Endothelial cell of umbilical vein (primary cell): ENCODE measurements around the gene S100P. TPM values are rescaled to one million over a fixed set of nuclear protein-coding genes. Genes with fewer than 3 reads are reported as not detected.

Experiments used
- BruUV-seq: library from RNA; stranded (reverse); fragments of 400-500 nt; replicated peaks from 2 replicates; lab custom pipeline; 2021; lab: Mats Ljungman, UMichigan
- CTCF ChIA-PET: fragments of 300-600, 350-600 bp; sonication (Branson Sonifier 250); formaldehyde crosslinking; loops from one replicate; lab custom pipeline; 2021; ENCODE audit warnings: antibody characterized with exemption, inconsistent platforms; lab: Charles Lee
- POLR2A ChIA-PET: fragments of 300-600, 350-600 bp; sonication (Branson Sonifier 250); formaldehyde crosslinking; loops from one replicate; lab custom pipeline; 2021; ENCODE audit warnings: antibody characterized with exemption, inconsistent platforms; lab: Charles Lee
- DNase-seq: peaks from one replicate; pipeline ENCODE4 v3.0.0-alpha.2; 2011; ENCODE audit warnings: low read depth, low spot score
- FAIRE-seq: peaks from 2 replicates; lab custom pipeline; 2011; peaks lifted over from hg19 to GRCh38; lab: Jason Lieb, UNC
- H2AFZ ChIP-seq: 2 replicates; pipeline ENCODE4 v1.6.0; 2012; ENCODE audit warnings: low read depth, low read length, control low read depth, inconsistent platforms
- H3K27ac ChIP-seq: 2 replicates; pipeline ENCODE4 v1.5.1; 2011; ENCODE audit warnings: low read depth, mild to moderate bottlenecking, control low read depth, low read length, moderate library complexity; ENCODE audit not compliant: insufficient read depth
- H3K27me3 ChIP-seq, 2 experiments: 2 replicates each; pipeline versions ENCODE4 v1.6.0 to v1.6.1; 2011; ENCODE audit warnings: low read length in 2 of 2, mixed read lengths in 1 of 2; ENCODE audit not compliant: control insufficient read depth in 2 of 2, insufficient read depth in 2 of 2
- H3K36me3 ChIP-seq, 2 experiments: 2 replicates in 1 of 2; 3 replicates in 1 of 2; pipeline ENCODE4 v1.5.1; 2011; ENCODE audit warnings: low read length in 2 of 2, mild to moderate bottlenecking in 1 of 2, moderate library complexity in 1 of 2; ENCODE audit not compliant: control insufficient read depth in 2 of 2, insufficient read depth in 2 of 2; ENCODE audit errors: extremely low read depth in 1 of 2
- H3K4me1 ChIP-seq: 3 replicates; pipeline ENCODE4 v1.5.1; 2011; ENCODE audit warnings: mild to moderate bottlenecking, low read length; ENCODE audit not compliant: control insufficient read depth, insufficient read depth; ENCODE audit errors: extremely low read depth
- H3K4me2 ChIP-seq: 2 replicates; pipeline ENCODE4 v1.6.1; 2011; ENCODE audit warnings: low read length, control low read depth, mixed read lengths; ENCODE audit not compliant: insufficient read depth
- H3K4me3 ChIP-seq, 3 experiments: fragments of 200-600 bp in 1 of 3; sonication (generic), shearing (Covaris generic) in 1 of 3; replicated peaks in 1 of 3; 2 replicates each; pipeline ENCODE4 v1.5.1; 2011 to 2016; ENCODE audit warnings: control low read depth in 3 of 3, low read length in 3 of 3, mild to moderate bottlenecking in 2 of 3, inconsistent platforms in 1 of 3, low read depth in 1 of 3, moderate library complexity in 1 of 3; ENCODE audit not compliant: insufficient read depth in 1 of 3
- H3K79me2 ChIP-seq: 2 replicates; pipeline ENCODE4 v1.6.0; 2012; ENCODE audit warnings: low read length, inconsistent platforms; ENCODE audit not compliant: control insufficient read depth, insufficient read depth
- H3K9ac ChIP-seq: replicated peaks from 2 replicates; pipeline ENCODE3; 2011; ENCODE audit warnings: low read length, control low read depth; ENCODE audit not compliant: insufficient read depth; ENCODE audit errors: extremely low read depth
- H3K9me1 ChIP-seq: replicated peaks from 3 replicates; pipeline ENCODE4 v1.6.0; 2011; ENCODE audit warnings: mild to moderate bottlenecking, low read length; ENCODE audit not compliant: control insufficient read depth, insufficient read depth; ENCODE audit errors: extremely low read depth
- H3K9me3 ChIP-seq: replicated peaks from 2 replicates; pipeline ENCODE4 v1.5.1; 2012; ENCODE audit warnings: low read length, inconsistent platforms; ENCODE audit not compliant: control insufficient read depth, insufficient read depth
- H4K20me1 ChIP-seq: replicated peaks from 2 replicates; pipeline ENCODE3; 2011; ENCODE audit warnings: mild to moderate bottlenecking, low read length; ENCODE audit not compliant: control insufficient read depth, insufficient read depth; ENCODE audit errors: extremely low read depth
- EZH2 ChIP-seq: IDR thresholded peaks from 2 replicates; pipeline ENCODE4 v1.6.1; 2012; ENCODE audit warnings: borderline replicate concordance, low read depth, mild to moderate bottlenecking, moderate library complexity, low read length, inconsistent platforms; ENCODE audit not compliant: severe bottlenecking
- GATA2 ChIP-seq: IDR thresholded peaks from 2 replicates; pipeline ENCODE4 v1.7.0; 2011; ENCODE audit warnings: low read depth, mild to moderate bottlenecking, moderate library complexity, mixed read lengths, low read length; ENCODE audit not compliant: insufficient read length, insufficient read depth
- MAX ChIP-seq: IDR thresholded peaks from 2 replicates; pipeline ENCODE4 v1.6.1; 2011; ENCODE audit not compliant: insufficient read depth, insufficient read length
- POLR2AphosphoS5 ChIP-seq: IDR thresholded peaks from 2 replicates; pipeline ENCODE4 v1.6.1; 2012; ENCODE audit warnings: low read depth, mild to moderate bottlenecking, control low read depth, low read length, moderate library complexity; ENCODE audit not compliant: insufficient read depth
- dilution Hi-C: fragments of 300-500 bp; cut with MboI; formaldehyde crosslinking; loops from one replicate; pipeline ENCODE4 v1.15.0; 2019; ENCODE audit warnings: low sequenced_read_pairs; ENCODE audit not compliant: extremely low pct_ligation_motif_present
- intact Hi-C: fragments of 100-400 bp; cut with micrococcal nuclease; formaldehyde crosslinking; loops from one replicate; pipeline ENCODE4 v1.10.0; 2022
- polyA plus RNA-seq, 4 experiments: library from polyadenylated mRNA; depleted of rRNA in 3 of 4; stranded (reverse) in 3 of 4; unstranded in 1 of 4; fragments of >200 nt; gene quantifications; 2 replicates each; pipeline versions ENCODE4 v1.2.1 to v1.2.3, GENCODE V29; 2011 to 2012; ENCODE audit warnings: missing spikeins in 1 of 4
- total RNA-seq: library from RNA; stranded (reverse); gene quantifications from 2 replicates; pipeline ENCODE4 v1.2.3, GENCODE V29; 2021

The S100P gene
- total and polyA plus RNA-seq, 2 donors (not counting 3 experiments of a cell fraction or from before 2014, with no cell fraction given) = not detected

- Histone ChIP-seq H3K9me1 (no peaks in the 10 kb centered on the region), H2AFZ (no peak overlapping the region), H3K36me3 (no peaks in the 10 kb centered on the region), H3K4me1 (peaks cover 2% of the 10 kb centered on the region), H3K9me3 (no peaks in the 10 kb centered on the region), H3K9ac (no peak overlapping the region), H4K20me1 (no peaks in the 10 kb centered on the region), H3K79me2 (no peaks in the 10 kb centered on the region), H3K27me3 (peaks cover 13 to 34% of the 10 kb centered on the region in 2 experiments), H3K4me3 (no peak overlapping the region), H3K27ac (no peak overlapping the region), H3K4me2 (no peak overlapping the region)
- no TSS peak for BruUV-seq
- intact Hi-C loops (no loop called here), dilution Hi-C loops (no loop called here)
- DNase-seq (no peak), FAIRE-seq (no peak)
- ChIA-PET CTCF (interaction anchor here (0.9 to 1.7 kb wide), 3 partner anchors 9 to 413 kb away, joined by 3 to 4 read pairs (median 3); no protein-coding TSS in a partner anchor), POLR2A (no interaction called here)
- TF ChIP-seq POLR2AphosphoS5 (no peak), GATA2 (no peak)
Measured at GRCh38 chr4:6658209-6658595, 35.5 kb upstream of the S100P start.

- H3K79me2 ChIP-seq = no peaks in the 10 kb centered on the region
- DNase-seq (peak; percentile 31), FAIRE-seq (no peak)
- no peaks in the 10 kb centered on the region for H3K9me1 ChIP-seq
- peak overlapping the region; percentile 86 for H3K4me2 ChIP-seq
- H3K4me1 ChIP-seq = peaks cover 2% of the 10 kb centered on the region
- no peak overlapping the region for H3K27ac ChIP-seq
- intact Hi-C loops (no loop called here), dilution Hi-C loops (no loop called here)
- ChIA-PET CTCF (interaction anchor here (0.9 to 1.7 kb wide), 6 partner anchors 9 to 412 kb away, joined by 3 to 6 read pairs (median 3); no protein-coding TSS in a partner anchor), POLR2A (interaction anchor here (0.9 kb wide), 1 partner anchor 15 kb away, joined by 3 read pairs; a partner anchor contains a TSS)
- peak overlapping the region; percentile 7 to 52 (median 34) for H3K4me3 ChIP-seq
- no peaks in the 10 kb centered on the region for H3K36me3 ChIP-seq
- peak overlapping the region; percentile 23 for H3K9ac ChIP-seq
- H3K9me3 ChIP-seq = no peaks in the 10 kb centered on the region
- H2AFZ ChIP-seq = peak overlapping the region; percentile 47
- peak; percentile 60 for TF ChIP-seq EZH2
- TF ChIP-seq MAX = no peak
- BruUV-seq = no TSS peak
- peaks cover 17 to 39% of the 10 kb centered on the region in 2 experiments for H3K27me3 ChIP-seq
- H4K20me1 ChIP-seq = no peaks in the 10 kb centered on the region
Measured at GRCh38 chr4:6658597-6659075, 35.0 kb upstream of the S100P start.
